PC-9 (cell line): ENCODE measurements around the gene ASB3. TPM values are rescaled to one million over a fixed set of nuclear protein-coding genes. Genes with fewer than 3 reads are reported as not detected.

ENCODE experiments used
- BruUV-seq: library from RNA; stranded (reverse); fragments of 400-500 nt; replicated peaks from 2 replicates; lab custom pipeline; 2021; lab: Mats Ljungman, UMichigan
- CTCF ChIA-PET: fragments of 300-600 bp; sonication (Branson Sonifier 250); formaldehyde crosslinking; loops from one replicate; lab custom pipeline; 2022; ENCODE audit warnings: antibody characterized with exemption; lab: Charles Lee
- POLR2A ChIA-PET: fragments of 300-600 bp; sonication (Branson Sonifier 250); formaldehyde crosslinking; loops from one replicate; lab custom pipeline; 2022; ENCODE audit warnings: antibody characterized with exemption; ENCODE audit not compliant: unreplicated experiment; lab: Charles Lee
- DNase-seq, 2 experiments: peaks; one replicate each; pipeline versions ENCODE4 v3.0.0 to v3.0.0-alpha.2; 2015 to 2022; ENCODE audit warnings: mixed read lengths in 1 of 2
- H2AFZ ChIP-seq: fragments of 200-600 bp; sonication (generic); 2 replicates; pipeline ENCODE4 v1.8.1; 2017; ENCODE audit warnings: antibody characterized with exemption
- H3F3A ChIP-seq: fragments of 200-600 bp; sonication (generic); 2 replicates; pipeline ENCODE4 v1.8.1; 2017; ENCODE audit warnings: antibody characterized with exemption, mild to moderate bottlenecking, low read depth; ENCODE audit not compliant: insufficient read depth
- H3K27ac ChIP-seq: fragments of 200-600 bp; sonication (generic); 2 replicates; pipeline ENCODE4 v1.6.1; 2016; ENCODE audit warnings: mixed run types
- H3K27me3 ChIP-seq: fragments of 200-600 bp; sonication (generic); 2 replicates; pipeline ENCODE4 v1.6.1; 2016; ENCODE audit warnings: low read depth, mixed run types; ENCODE audit not compliant: insufficient read depth
- H3K36me3 ChIP-seq: fragments of 200-600 bp; sonication (generic); 2 replicates; pipeline ENCODE4 v1.6.1; 2016; ENCODE audit warnings: low read depth, mixed run types
- H3K4me1 ChIP-seq: fragments of 200-600 bp; sonication (generic); replicated peaks from 2 replicates; pipeline ENCODE4 v1.6.1; 2016; ENCODE audit warnings: mixed run types; ENCODE audit not compliant: insufficient read depth
- H3K4me2 ChIP-seq: fragments of 200-600 bp; sonication (generic); 2 replicates; pipeline ENCODE4 v1.6.1; 2017; ENCODE audit warnings: mixed run types
- H3K4me3 ChIP-seq: fragments of 200-600 bp; sonication (generic); 2 replicates; pipeline ENCODE4 v1.6.1; 2016; ENCODE audit warnings: mixed run types
- H3K79me2 ChIP-seq: fragments of 200-600 bp; sonication (generic); 2 replicates; pipeline ENCODE4 v1.6.1; 2017; ENCODE audit warnings: low read depth, mixed run types
- H3K9me2 ChIP-seq: fragments of 200-600 bp; sonication (generic); 2 replicates; pipeline ENCODE4 v1.8.1; 2017; ENCODE audit warnings: mild to moderate bottlenecking; ENCODE audit not compliant: insufficient read depth
- H3K9me3 ChIP-seq: fragments of 200-600 bp; sonication (generic); 2 replicates; pipeline ENCODE4 v1.8.1; 2016; ENCODE audit warnings: low read depth; ENCODE audit not compliant: insufficient read depth
- H4K20me1 ChIP-seq: fragments of 200-600 bp; sonication (generic); 2 replicates; pipeline ENCODE4 v1.8.1; 2017; ENCODE audit not compliant: insufficient read depth
- CTCF ChIP-seq: fragments of 200-600 bp; sonication (generic); conservative IDR thresholded peaks from 2 replicates; pipeline ENCODE4 v1.6.1; 2017; ENCODE audit warnings: mixed run types, antibody characterized with exemption, mild to moderate bottlenecking, moderate library complexity
- EZH2 ChIP-seq: fragments of 200-600 bp; sonication (generic); IDR thresholded peaks from 2 replicates; pipeline ENCODE4 v1.8.0; 2017; ENCODE audit warnings: antibody characterized with exemption, low read depth
- intact Hi-C: fragments of 100-400 bp; cut with micrococcal nuclease; formaldehyde crosslinking; loops from one replicate; pipeline ENCODE4 v1.10.0; 2022; ENCODE audit not compliant: unreplicated experiment
- total RNA-seq: library from RNA; stranded (reverse); gene quantifications from 2 replicates; pipeline ENCODE4 v1.2.3, GENCODE V29; 2021

The ASB3 gene
- total RNA-seq, 1 experiment from 2014 or later, result 27.7 TPM

GRCh38 chr2:53695575-53695974 is 91.2 kb downstream of the ASB3 start:
- Histone ChIP-seq H3F3A (no peaks in the 10 kb centered on the region), H3K79me2 (no peaks in the 10 kb centered on the region), H3K27ac (no peak overlapping the region), H3K27me3 (no peaks in the 10 kb centered on the region), H2AFZ (no peak overlapping the region), H3K9me3 (no peaks in the 10 kb centered on the region), H3K4me3 (no peak overlapping the region), H3K9me2 (no peaks in the 10 kb centered on the region), H3K36me3 (no peaks in the 10 kb centered on the region), H3K4me1 (no peaks in the 10 kb centered on the region), H3K4me2 (no peak overlapping the region), H4K20me1 (no peaks in the 10 kb centered on the region)
- TF ChIP-seq EZH2 (no peak), CTCF (no peak)
- no TSS peak for BruUV-seq
- ChIA-PET CTCF (no interaction called here), POLR2A (interaction anchor here (0.5 kb wide), 1 partner anchor 183 kb away, joined by 5 read pairs; no protein-coding TSS in a partner anchor)
- intact Hi-C loops, result no loop called here
- DNase-seq, result no peak

- Histone ChIP-seq H3K27me3 (no peaks in the 10 kb centered on the region), H3K27ac (no peak overlapping the region), H2AFZ (no peak overlapping the region), H3K79me2 (no peaks in the 10 kb centered on the region), H3F3A (no peaks in the 10 kb centered on the region), H3K4me1 (no peaks in the 10 kb centered on the region), H4K20me1 (no peaks in the 10 kb centered on the region), H3K9me2 (no peaks in the 10 kb centered on the region), H3K9me3 (no peaks in the 10 kb centered on the region), H3K36me3 (no peaks in the 10 kb centered on the region), H3K4me2 (no peak overlapping the region), H3K4me3 (no peak overlapping the region)
- no TSS peak for BruUV-seq
- POLR2A ChIA-PET, result interaction anchor here (0.7 kb wide), 1 partner anchor 186 kb away, joined by 8 read pairs; no protein-coding TSS in a partner anchor
- no peak for TF ChIP-seq CTCF
- TF ChIP-seq EZH2, result no peak
- intact Hi-C loops, result no loop called here
- CTCF ChIA-PET, result no interaction called here
- DNase-seq, result no peak
Measured at GRCh38 chr2:53694096-53694771, 92.5 kb downstream of the ASB3 start.

- Histone ChIP-seq H2AFZ (no peak overlapping the region), H3K9me2 (no peaks in the 10 kb centered on the region), H3K4me3 (no peak overlapping the region), H3K27me3 (no peaks in the 10 kb centered on the region), H3F3A (no peaks in the 10 kb centered on the region), H3K36me3 (no peaks in the 10 kb centered on the region), H3K79me2 (no peaks in the 10 kb centered on the region), H3K4me1 (no peaks in the 10 kb centered on the region), H4K20me1 (no peaks in the 10 kb centered on the region), H3K4me2 (no peak overlapping the region), H3K27ac (no peak overlapping the region), H3K9me3 (no peaks in the 10 kb centered on the region)
- no peak for DNase-seq
- TF ChIP-seq CTCF (no peak), EZH2 (no peak)
- POLR2A ChIA-PET, result no interaction called here
- no TSS peak for BruUV-seq
- intact Hi-C loops, result no loop called here
- CTCF ChIA-PET, result interaction anchor here (0.6 kb wide), 1 partner anchor 84 kb away, joined by 5 read pairs; no protein-coding TSS in a partner anchor
Measured at GRCh38 chr2:53690876-53691275, 95.9 kb downstream of the ASB3 start.
